OCI-LY3 (cell line): ENCODE measurements around the gene CDC42EP2.

ENCODE experiments used
- H2AFZ ChIP-seq: fragments of 200-600, 300-600 bp; shearing (Covaris generic); 2 replicates; pipeline ENCODE4 v1.6.0; 2014; ENCODE audit warnings: antibody characterized with exemption, low read depth, low read length
- H3K27ac ChIP-seq: fragments of 200-600, 300-600 bp; sonication (generic); 2 replicates; pipeline ENCODE4 v1.5.1; 2014; ENCODE audit warnings: mild to moderate bottlenecking, low read length, moderate library complexity, mixed read lengths
- H3K27me3 ChIP-seq: fragments of 200-600, 300-600 bp; sonication (generic); 2 replicates; pipeline ENCODE4 v1.6.1; 2014; ENCODE audit warnings: low read depth, low read length, mixed read lengths
- H3K36me3 ChIP-seq: fragments of 200-600, 300-600 bp; sonication (generic); replicated peaks from 2 replicates; pipeline ENCODE3; 2014; ENCODE audit warnings: low read depth, low read length, mixed read lengths
- H3K4me1 ChIP-seq: fragments of 300-600, 200-600 bp; sonication (generic); 2 replicates; pipeline ENCODE4 v1.6.1; 2014; ENCODE audit warnings: low read length, mixed read lengths
- H3K4me2 ChIP-seq: fragments of 200-600, 300-600 bp; sonication (generic); 2 replicates; pipeline ENCODE4 v1.6.1; 2014; ENCODE audit warnings: low read length, mixed read lengths
- H3K4me3 ChIP-seq: fragments of 300-600, 200-600 bp; sonication (generic); 2 replicates; pipeline ENCODE4 v1.5.1; 2014; ENCODE audit warnings: antibody characterized with exemption, mild to moderate bottlenecking, low read length, moderate library complexity
- H3K79me2 ChIP-seq: fragments of 300-600, 200-600 bp; shearing (Covaris generic); 2 replicates; pipeline ENCODE4 v1.6.1; 2014; ENCODE audit warnings: mild to moderate bottlenecking, low read length, mixed read lengths
- H3K9ac ChIP-seq: fragments of 300-600, 200-600 bp; shearing (Covaris generic); 2 replicates; pipeline ENCODE4 v1.6.0; 2014; ENCODE audit warnings: mild to moderate bottlenecking, low read length, moderate library complexity
- H3K9me3 ChIP-seq: fragments of 200-600, 300-600 bp; shearing (Covaris generic); 2 replicates; pipeline ENCODE4 v1.6.1; 2014; ENCODE audit warnings: low read length, mixed read lengths; ENCODE audit not compliant: insufficient read depth
- H4K20me1 ChIP-seq: fragments of 200-600, 300-600 bp; sonication (generic); 2 replicates; pipeline ENCODE4 v1.6.1; 2016; ENCODE audit warnings: low read length, mixed read lengths; ENCODE audit not compliant: insufficient read depth
- EZH2phosphoT487 ChIP-seq: fragments of 200-600 bp; shearing (Covaris generic); IDR thresholded peaks from 2 replicates; pipeline ENCODE4 v1.6.1; 2018; ENCODE audit warnings: antibody characterized with exemption, mixed run types, low read depth
- TF ChIP-seq, protein P1 (sequence below): fragments of 200-600, 300-600 bp; sonication (generic); IDR thresholded peaks from 2 replicates; pipeline ENCODE4 v1.5.1; 2014; ENCODE audit warnings: antibody characterized with exemption, low read length, low read depth

Gene CDC42EP2

DNA sequence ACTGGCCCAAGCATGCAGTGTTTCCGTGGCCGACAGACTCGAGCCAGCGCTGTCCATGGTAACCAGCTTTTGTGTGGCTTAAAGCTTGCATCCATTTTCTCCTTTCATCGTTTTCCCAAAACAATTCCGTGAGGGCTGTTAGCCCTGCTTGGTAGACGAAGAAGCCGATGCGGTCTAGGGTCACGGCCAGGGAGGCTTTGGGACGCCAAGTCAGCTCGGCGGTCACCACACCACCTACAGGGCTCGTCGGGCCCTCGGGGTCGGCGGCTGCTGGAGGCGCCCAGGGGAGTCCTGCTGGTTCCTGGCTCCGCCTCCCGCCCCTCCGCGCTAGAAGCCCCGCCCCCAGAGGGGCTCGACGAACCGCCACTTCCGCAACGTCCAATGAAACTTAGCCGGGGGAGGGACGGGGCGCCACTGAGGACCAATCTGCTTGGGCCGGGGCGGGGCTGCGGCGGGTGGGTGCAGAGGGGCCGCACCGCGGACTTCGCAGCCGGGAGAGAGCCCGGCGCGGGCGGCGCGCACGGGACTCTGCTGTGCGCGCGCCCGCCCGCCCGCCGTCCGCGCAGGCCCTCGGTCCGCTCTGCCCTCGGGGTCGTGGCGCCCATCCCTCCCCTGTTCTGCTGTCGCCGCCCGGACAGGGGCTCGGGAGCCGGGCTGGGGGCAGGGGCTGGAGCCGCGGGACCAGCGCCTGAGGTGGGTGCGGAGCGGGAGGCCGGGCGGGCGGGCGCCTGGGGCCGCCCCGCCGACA, 39.8 kb downstream of the CDC42EP2 start, which contains the start of gene TIGD3:
TSS of gene TIGD3 (plus strand) at position 487 of the 748 bp plus-strand sequence. CDS start 1,058 bp downstream, outside the sequence.
- no peaks in the 10 kb centered on the region for H4K20me1 ChIP-seq
- H3K79me2 ChIP-seq = no peaks in the 10 kb centered on the region
- peak within 1 kb of the TSS; percentile 19; the same call in 1 of the 2 replicates for H2AFZ ChIP-seq
- H3K4me2 ChIP-seq = peak within 1 kb of the TSS; percentile 97
- H3K36me3 ChIP-seq = peaks cover 21% of the 10 kb centered on the region
- TF ChIP-seq, protein P1, sequence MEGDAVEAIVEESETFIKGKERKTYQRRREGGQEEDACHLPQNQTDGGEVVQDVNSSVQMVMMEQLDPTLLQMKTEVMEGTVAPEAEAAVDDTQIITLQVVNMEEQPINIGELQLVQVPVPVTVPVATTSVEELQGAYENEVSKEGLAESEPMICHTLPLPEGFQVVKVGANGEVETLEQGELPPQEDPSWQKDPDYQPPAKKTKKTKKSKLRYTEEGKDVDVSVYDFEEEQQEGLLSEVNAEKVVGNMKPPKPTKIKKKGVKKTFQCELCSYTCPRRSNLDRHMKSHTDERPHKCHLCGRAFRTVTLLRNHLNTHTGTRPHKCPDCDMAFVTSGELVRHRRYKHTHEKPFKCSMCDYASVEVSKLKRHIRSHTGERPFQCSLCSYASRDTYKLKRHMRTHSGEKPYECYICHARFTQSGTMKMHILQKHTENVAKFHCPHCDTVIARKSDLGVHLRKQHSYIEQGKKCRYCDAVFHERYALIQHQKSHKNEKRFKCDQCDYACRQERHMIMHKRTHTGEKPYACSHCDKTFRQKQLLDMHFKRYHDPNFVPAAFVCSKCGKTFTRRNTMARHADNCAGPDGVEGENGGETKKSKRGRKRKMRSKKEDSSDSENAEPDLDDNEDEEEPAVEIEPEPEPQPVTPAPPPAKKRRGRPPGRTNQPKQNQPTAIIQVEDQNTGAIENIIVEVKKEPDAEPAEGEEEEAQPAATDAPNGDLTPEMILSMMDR = 0 out of 2 replicates have a peak, but pooled peaks have one; percentile 3
- TF ChIP-seq EZH2phosphoT487 = no peak
- H3K9me3 ChIP-seq = no peaks in the 10 kb centered on the region
- 0 out of 2 replicates have a peak within 1 kb of the TSS, but pooled peaks have one; percentile 0 for H3K27ac ChIP-seq
- peak within 1 kb of the TSS; percentile 68 for H3K9ac ChIP-seq
- H3K4me1 ChIP-seq = peaks cover 11% of the 10 kb centered on the region
- peak within 1 kb of the TSS; percentile 79 for H3K4me3 ChIP-seq
- peaks cover 10% of the 10 kb centered on the region; the same call in 1 of the 2 replicates for H3K27me3 ChIP-seq

DNA sequence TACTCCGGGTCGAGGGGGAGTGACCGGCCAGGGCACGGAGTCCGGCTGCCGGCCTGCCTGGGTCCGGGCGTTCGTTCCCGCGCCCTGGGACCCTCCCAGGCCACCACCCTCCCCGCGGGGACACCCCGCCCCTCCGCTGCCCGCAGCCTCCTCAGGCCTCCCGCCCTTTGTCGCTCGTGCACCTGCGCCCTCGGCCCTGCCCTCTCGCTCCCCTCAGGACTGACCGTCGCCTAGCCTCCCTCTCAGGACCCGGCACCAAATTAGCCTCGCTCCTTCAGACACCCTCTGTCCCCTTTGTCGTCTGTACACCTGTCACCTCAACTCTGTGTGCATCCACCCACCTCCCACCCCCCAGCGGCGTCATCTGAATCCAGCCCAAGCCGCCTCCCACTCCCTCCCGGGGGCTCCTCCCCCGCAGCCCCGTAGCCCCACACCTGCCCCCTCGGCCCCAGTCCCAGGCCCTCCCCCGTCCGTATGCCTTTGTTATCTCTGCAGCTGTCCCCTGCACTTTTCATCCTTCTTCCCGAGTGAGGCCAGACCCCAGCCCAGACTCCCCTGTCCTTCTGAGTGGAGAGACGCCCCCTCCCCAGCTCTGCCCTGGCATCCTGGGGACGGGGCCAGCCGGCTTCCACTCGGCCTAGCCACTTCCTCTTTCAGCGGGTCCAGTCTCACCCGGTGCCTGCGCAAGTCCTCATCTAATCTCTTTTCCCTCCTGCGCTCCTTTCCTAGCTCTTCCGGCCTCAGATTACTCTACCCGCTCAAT, 40.5 kb downstream of the CDC42EP2 start:
- H2AFZ ChIP-seq = peak overlapping the region; percentile 19; the same call in 1 of the 2 replicates
- peak overlapping the region; percentile 76 for H3K4me3 ChIP-seq
- no peaks in the 10 kb centered on the region for H3K9me3 ChIP-seq
- H3K79me2 ChIP-seq = no peaks in the 10 kb centered on the region
- peaks cover 16% of the 10 kb centered on the region for H3K36me3 ChIP-seq
- H3K9ac ChIP-seq = peak overlapping the region; percentile 68
- no peak for TF ChIP-seq EZH2phosphoT487
- TF ChIP-seq, protein P1 = no peak
- peaks cover 11% of the 10 kb centered on the region for H3K4me1 ChIP-seq
- peak overlapping the region; percentile 97 for H3K4me2 ChIP-seq
- H4K20me1 ChIP-seq = no peaks in the 10 kb centered on the region
- H3K27ac ChIP-seq = 0 out of 2 replicates have a peak overlapping the region, but pooled peaks have one; percentile 0
- peaks cover 10% of the 10 kb centered on the region; the same call in 1 of the 2 replicates for H3K27me3 ChIP-seq

DNA sequence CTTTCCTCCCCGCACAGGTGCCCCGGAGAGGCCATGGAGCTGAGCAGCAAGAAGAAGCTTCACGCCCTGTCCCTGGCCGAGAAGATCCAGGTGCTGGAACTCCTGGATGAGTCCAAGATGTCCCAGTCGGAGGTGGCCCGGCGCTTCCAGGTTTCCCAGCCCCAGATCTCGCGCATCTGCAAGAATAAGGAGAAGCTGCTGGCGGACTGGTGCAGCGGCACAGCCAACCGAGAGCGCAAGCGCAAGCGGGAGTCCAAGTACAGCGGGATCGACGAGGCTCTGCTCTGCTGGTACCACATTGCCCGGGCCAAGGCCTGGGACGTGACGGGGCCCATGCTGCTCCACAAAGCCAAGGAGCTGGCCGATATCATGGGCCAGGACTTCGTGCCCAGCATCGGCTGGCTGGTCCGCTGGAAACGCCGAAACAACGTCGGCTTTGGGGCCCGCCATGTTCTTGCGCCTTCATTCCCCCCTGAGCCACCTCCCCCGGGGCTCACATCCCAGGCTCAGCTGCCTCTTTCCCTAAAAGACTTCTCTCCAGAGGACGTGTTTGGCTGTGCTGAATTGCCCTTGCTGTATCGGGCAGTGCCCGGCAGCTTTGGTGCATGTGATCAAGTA, 41.2 kb downstream of the CDC42EP2 start:
- no peaks in the 10 kb centered on the region for H4K20me1 ChIP-seq
- peaks cover 10% of the 10 kb centered on the region; the same call in 1 of the 2 replicates for H3K27me3 ChIP-seq
- no peak overlapping the region for H2AFZ ChIP-seq
- no peak overlapping the region for H3K27ac ChIP-seq
- peak overlapping the region; percentile 76 for H3K4me3 ChIP-seq
- peaks cover 11% of the 10 kb centered on the region for H3K4me1 ChIP-seq
- no peaks in the 10 kb centered on the region for H3K79me2 ChIP-seq
- TF ChIP-seq, protein P1 = no peak
- TF ChIP-seq EZH2phosphoT487 = no peak
- peaks cover 15% of the 10 kb centered on the region for H3K36me3 ChIP-seq
- peak overlapping the region; percentile 97 for H3K4me2 ChIP-seq
- H3K9me3 ChIP-seq = no peaks in the 10 kb centered on the region
- H3K9ac ChIP-seq = peak overlapping the region; percentile 68
